ENCODE measurements around the gene DCP2.

- TF ChIP-seq NFIC (IDR thresholded peaks at IDR 0.05) (no peak), REST (IDR thresholded peaks at IDR 0.05; ENCODE audit: low read depth) (no peak), TCF12 (IDR thresholded peaks at IDR 0.05; ENCODE audit: low read depth) (no peak), ZBTB7A (IDR thresholded peaks at IDR 0.05; ENCODE audit: low read depth) (no peak), YY1 (IDR thresholded peaks at IDR 0.05; ENCODE audit: low read depth) (no peak), RAD21 (IDR thresholded peaks at IDR 0.05; ENCODE audit: low read depth) (no peak), TAF1 (IDR thresholded peaks at IDR 0.05; ENCODE audit: low read depth) (no peak), FOXM1 (IDR thresholded peaks at IDR 0.05; ENCODE audit: borderline replicate concordance, low read depth) (no peak), EP300 (IDR thresholded peaks at IDR 0.05; ENCODE audit: borderline replicate concordance) (no peak), EGR1 (IDR thresholded peaks at IDR 0.05) (no peak)
These were observed 9.6 kb downstream of the DCP2 start for GRCh38 chr5:112986224-112986623.

Data from Ishikawa (cell line).